HepG2 (cell line): Measurements from ENCODE around the gene MICAL3. TPM values are rescaled to one million over a fixed set of nuclear protein-coding genes. Genes with fewer than 3 reads are reported as not detected.

Experiments
- ATAC-seq: fragments of 200-7000 bp; cut with Tn5 transposase; 3 replicates; pipeline ENCODE4 v1.9.1; 2020; ENCODE audit warnings: mild to moderate bottlenecking, moderate library complexity
- BruUV-seq: library from RNA; stranded (reverse); fragments of 400-500 nt; replicated peaks from 2 replicates; lab custom pipeline; 2021; lab: Mats Ljungman, UMichigan
- CTCF ChIA-PET: fragments of 300-600 bp; formaldehyde crosslinking; extraction: SDS; loops from one replicate; lab custom pipeline; 2021; ENCODE audit warnings: low total read pairs, inconsistent platforms, low intra/inter-chr PET ratio; lab: Yijun Ruan, JAX
- POLR2A ChIA-PET: fragments of 350-600 bp; sonication (Branson Sonifier 250); formaldehyde crosslinking; loops from one replicate; lab custom pipeline; 2020; ENCODE audit warnings: antibody characterized with exemption, inconsistent platforms; lab: Yijun Ruan, JAX
- DNase-seq: peaks from one replicate; pipeline ENCODE4 v3.0.0-alpha.2; 2015; ENCODE audit warnings: low spot score
- FAIRE-seq: peaks from 3 replicates; lab custom pipeline; 2011; peaks lifted over from hg19 to GRCh38; lab: Jason Lieb, UNC
- H2AFZ ChIP-seq: one replicate; pipeline ENCODE4 v1.6.1; 2011; ENCODE audit warnings: low read length, inconsistent platforms
- H3K27ac ChIP-seq: fragments of 300-600 bp; 3 replicates; pipeline ENCODE4 v1.8.0; 2011; ENCODE audit warnings: mixed run types, mild to moderate bottlenecking, mixed read lengths, low read length, inconsistent platforms; ENCODE audit not compliant: insufficient read depth; ENCODE audit errors: extremely low read length
- H3K27me3 ChIP-seq, 2 experiments: fragments of 200-600 bp in 1 of 2; 2 replicates in 1 of 2; 3 replicates in 1 of 2; pipeline versions ENCODE4 v1.6.0 to v1.8.0; 2011; ENCODE audit warnings: low read length in 2 of 2, mild to moderate bottlenecking in 2 of 2, moderate library complexity in 2 of 2, inconsistent platforms in 1 of 2; ENCODE audit not compliant: insufficient read depth in 2 of 2, control insufficient read depth in 1 of 2
- H3K36me3 ChIP-seq, 2 experiments: fragments of 200-600 bp in 1 of 2; replicated peaks in 1 of 2; 2 replicates in 1 of 2; 3 replicates in 1 of 2; pipeline versions ENCODE4 v1.5.1 to v1.8.0; 2011; ENCODE audit warnings: low read length in 2 of 2, inconsistent platforms in 1 of 2; ENCODE audit not compliant: insufficient read depth in 2 of 2, control insufficient read depth in 1 of 2
- H3K4me1 ChIP-seq: 2 replicates; pipeline ENCODE4 v1.5.1; 2012; ENCODE audit warnings: low read length, inconsistent platforms; ENCODE audit not compliant: insufficient read depth
- H3K4me2 ChIP-seq: 2 replicates; pipeline ENCODE4 v1.6.0; 2011; ENCODE audit warnings: low read depth, low read length, inconsistent platforms
- H3K4me3 ChIP-seq, 3 experiments: fragments of 200-600 bp in 1 of 3; sonication (generic), shearing (Covaris generic) in 1 of 3; replicated peaks in 1 of 3; 2 replicates each; pipeline ENCODE4 v1.5.1; 2011 to 2016; ENCODE audit warnings: low read length in 3 of 3, inconsistent platforms in 2 of 3, low read depth in 2 of 3, mild to moderate bottlenecking in 2 of 3, control low read depth in 1 of 3, mixed read lengths in 1 of 3; ENCODE audit not compliant: insufficient read depth in 1 of 3
- H3K79me2 ChIP-seq: one replicate; pipeline ENCODE4 v1.6.1; 2011; ENCODE audit warnings: low read length, inconsistent platforms; ENCODE audit not compliant: insufficient read depth
- H3K9ac ChIP-seq: 2 replicates; pipeline ENCODE4 v1.6.0; 2011; ENCODE audit warnings: mild to moderate bottlenecking, low read depth, low read length, inconsistent platforms; ENCODE audit not compliant: insufficient read depth
- H3K9me3 ChIP-seq: 2 replicates; pipeline ENCODE4 v1.5.1; 2012; ENCODE audit warnings: mild to moderate bottlenecking, low read length
- H4K20me1 ChIP-seq: 2 replicates; pipeline ENCODE4 v1.6.0; 2011; ENCODE audit warnings: inconsistent platforms, mild to moderate bottlenecking, low read length, moderate library complexity; ENCODE audit not compliant: insufficient read depth
- AGO1 ChIP-seq: fragments of 200-400 bp; formaldehyde crosslinking; IDR thresholded peaks from 2 replicates; pipeline ENCODE4 v1.6.1; 2017; ENCODE audit warnings: mild to moderate bottlenecking, low read depth, low read length, moderate library complexity; ENCODE audit not compliant: poor library complexity, severe bottlenecking
- HNRNPUL1 ChIP-seq: fragments of 200-400 bp; formaldehyde crosslinking; IDR thresholded peaks from 2 replicates; pipeline ENCODE4 v1.6.1; 2017; ENCODE audit warnings: low read depth, mild to moderate bottlenecking, low read length, moderate library complexity
- NFKBIZ ChIP-seq: IDR thresholded peaks from 2 replicates; pipeline ENCODE4 v1.6.1; 2018; ENCODE audit warnings: missing genetic modification reagents, missing compliant biosample characterization
- PPARG ChIP-seq: conservative IDR thresholded peaks from 2 replicates; pipeline ENCODE4 v1.6.1; 2016; ENCODE audit warnings: missing biosample characterization, missing genetic modification reagents
- PRMT3 ChIP-seq: sonication (generic); formaldehyde crosslinking; IDR thresholded peaks from 2 replicates; pipeline ENCODE4 v1.8.1; 2022; ENCODE audit warnings: low read depth, mild to moderate bottlenecking, moderate library complexity, missing genetic modification reagents, borderline replicate concordance
- SMARCE1 ChIP-seq: fragments of 450-650 bp; IDR thresholded peaks from 2 replicates; pipeline ENCODE4 v1.6.1; 2017; ENCODE audit warnings: borderline replicate concordance
- SNAPC5 ChIP-seq: sonication (generic); formaldehyde crosslinking; IDR thresholded peaks from 2 replicates; pipeline ENCODE4 v1.8.1; 2023; ENCODE audit warnings: mild to moderate bottlenecking, missing genetic modification reagents, borderline replicate concordance
- STAT5B ChIP-seq: sonication (generic); formaldehyde crosslinking; IDR thresholded peaks from 2 replicates; pipeline ENCODE4 v1.4.0; 2020; ENCODE audit warnings: missing genetic modification reagents
- U2AF1 ChIP-seq: fragments of 200-400 bp; formaldehyde crosslinking; optimal IDR thresholded peaks from 2 replicates; pipeline ENCODE3; 2017; ENCODE audit warnings: mild to moderate bottlenecking, low read depth, low read length
- XRCC5 ChIP-seq: fragments of 200-400 bp; formaldehyde crosslinking; optimal IDR thresholded peaks from 2 replicates; pipeline ENCODE3; 2017; ENCODE audit warnings: mild to moderate bottlenecking, low read length
- ZNF24 ChIP-seq: fragments of 450-650 bp; IDR thresholded peaks from 2 replicates; pipeline ENCODE4 v1.6.1; 2017; ENCODE audit warnings: antibody characterized with exemption, mild to moderate bottlenecking
- ZNF335 ChIP-seq: sonication (generic); formaldehyde crosslinking; IDR thresholded peaks from 2 replicates; pipeline ENCODE4 v1.4.0; 2020; ENCODE audit warnings: missing genetic modification reagents
- ZNF615 ChIP-seq: sonication (generic); formaldehyde crosslinking; IDR thresholded peaks from 2 replicates; pipeline ENCODE4 v1.5.0; 2020; ENCODE audit warnings: mild to moderate bottlenecking, missing genetic modification reagents, borderline replicate concordance
- ZNF670 ChIP-seq: sonication (generic); formaldehyde crosslinking; IDR thresholded peaks from 2 replicates; pipeline ENCODE4 v1.8.0; 2022; ENCODE audit warnings: mild to moderate bottlenecking, missing genetic modification reagents, borderline replicate concordance
- ZNF724P ChIP-seq: sonication (generic); formaldehyde crosslinking; IDR thresholded peaks from 2 replicates; pipeline ENCODE4 v1.8.0; 2022; ENCODE audit warnings: missing genetic modification reagents, borderline replicate concordance
- ZSCAN29 ChIP-seq: sonication (generic); formaldehyde crosslinking; conservative IDR thresholded peaks from 2 replicates; pipeline ENCODE4 v1.4.0; 2020; ENCODE audit warnings: mild to moderate bottlenecking, missing genetic modification reagents
- WGBS: methylation state at CpG from one replicate; pipeline ENCODE4 v1.1.6; 2017; ENCODE audit warnings: low lambda C conversion rate; 5-methylcytosine and 5-hydroxymethylcytosine counted together
- in situ Hi-C: cut with HindIII; loops from 2 replicates; pipeline ENCODE4 v1.10.0; 2017; ENCODE audit warnings: low pct_unique_long_range_greater_than_20kb; ENCODE audit not compliant: extremely low pct_ligation_motif_present
- intact Hi-C: fragments of 100-400 bp; cut with micrococcal nuclease; formaldehyde crosslinking; loops from one replicate; pipeline ENCODE4 v1.10.0; 2022; ENCODE audit not compliant: unreplicated experiment
- polyA plus RNA-seq, 8 experiments: library from polyadenylated mRNA; depleted of rRNA in 3 of 8; stranded (reverse) in 7 of 8; unstranded in 1 of 8; fragments of >200 nt; fragmentation: Illumina TruSeq in 4 of 8; extraction: Trizol in 4 of 8; gene quantifications; 2 replicates each; pipeline versions ENCODE4 v1.2.1 to v1.2.3, GENCODE V29; 2011 to 2016; ENCODE audit warnings: low read depth in 4 of 8, missing spikeins in 1 of 8, mixed read lengths in 1 of 8; ENCODE audit not compliant: insufficient read depth in 1 of 8
- total RNA-seq, 5 experiments: library from RNA; depleted of rRNA; stranded (reverse); fragments of >200 nt; fragmentation: Illumina TruSeq; extraction: Trizol; gene quantifications; 2 replicates each; pipeline ENCODE4 v1.2.3, GENCODE V29; 2016; ENCODE audit warnings: low read depth in 1 of 5

MICAL3 gene
- total and polyA plus RNA-seq, 2 of the 13 experiments (the other 11 are each of a cell fraction or from before 2014, with no cell fraction given): 5.3 to 12.5 TPM

GRCh38 chr22:18070041-18070440 lies 45.7 kb upstream of the MICAL3 start:
- no peak for TF ChIP-seq HNRNPUL1
- no peak for TF ChIP-seq ZNF724P (CRISPR knock-in tag)
- TF ChIP-seq AGO1: no peak
- TF ChIP-seq SNAPC5: no peak
- no peak for TF ChIP-seq PRMT3 (CRISPR knock-in tag)
- no peak for TF ChIP-seq STAT5B (CRISPR knock-in tag)
- TF ChIP-seq U2AF1: no peak
- TF ChIP-seq ZNF615: no peak
- no peak for TF ChIP-seq ZNF24
- no peak for TF ChIP-seq ZSCAN29 (CRISPR knock-in tag)
- TF ChIP-seq SMARCE1: no peak
- no peak for TF ChIP-seq ZNF335
- TF ChIP-seq XRCC5: no peak
- TF ChIP-seq PPARG (CRISPR knock-in tag): no peak
- TF ChIP-seq ZNF670 (CRISPR knock-in tag): no peak
- TF ChIP-seq NFKBIZ (CRISPR knock-in tag): no peak
- TF ChIP-seq, all 625 proteins: peak for 0
- no peaks in the 10 kb centered on the region for H3K36me3 ChIP-seq
- BruUV-seq: no TSS peak
- WGBS: 79% methylated on average over 4 of the region's 4 CpGs
- CTCF ChIA-PET: no interaction called here
- H3K9me3 ChIP-seq: no peaks in the 10 kb centered on the region
- intact Hi-C loops: no loop called here
- H4K20me1 ChIP-seq: no peaks in the 10 kb centered on the region
- DNase-seq (no peak), ATAC-seq (no peak), FAIRE-seq (no peak)
- no peak overlapping the region for H3K4me3 ChIP-seq
- H3K9ac ChIP-seq: no peak overlapping the region
- POLR2A ChIA-PET: interaction anchor here (1.2 kb wide), 1 partner anchor 9 kb away, joined by 5 read pairs; no protein-coding TSS in a partner anchor
- peaks cover 74% of the 10 kb centered on the region for H3K4me1 ChIP-seq
- no peak overlapping the region for H3K4me2 ChIP-seq
- H3K79me2 ChIP-seq: no peaks in the 10 kb centered on the region
- in situ Hi-C loops: loop anchor here (5.0 to 10.0 kb wide), 2 partner anchors 68 to 155 kb away; no protein-coding TSS in a partner anchor
- H3K27ac ChIP-seq: no peak overlapping the region
- no peak overlapping the region for H2AFZ ChIP-seq
- H3K27me3 ChIP-seq: no peaks in the 10 kb centered on the region
